ENCODE data around the gene SP110.

SP110 gene

GRCh38 chr2:230258483-230258882, 38.7 kb upstream of the SP110 start:
- POLR2A ChIA-PET = no interaction called here

GRCh38 chr2:230256733-230257332, 37.0 kb upstream of the SP110 start:
- Histone ChIP-seq H3K4me3 (ENCODE audit: low read depth, low read length) (no peak overlapping the region), H3K9me3 (ENCODE audit: control insufficient read depth, insufficient read depth, low read depth, low read length) (no peaks in the 10 kb centered on the region), H3K4me1 (ENCODE audit: control insufficient read depth, insufficient read depth, low read length) (no peaks in the 10 kb centered on the region), H3K27ac (ENCODE audit: extremely low read depth, low read depth, low read length) (no peak overlapping the region), H3K36me3 (ENCODE audit: control insufficient read depth in 2 of 2, insufficient read depth in 1 of 2, low read length in 2 of 2) (no peaks in the 10 kb centered on the region)
- ChIA-PET POLR2A (no interaction called here), CTCF (no interaction called here)
- no peak for TF ChIP-seq ZNF266 (tag by site-specific recombination; IDR thresholded peaks at IDR 0.05; ENCODE audit: low read depth)
- no peak for TF ChIP-seq ZFP3 (tag by site-specific recombination; IDR thresholded peaks at IDR 0.05; ENCODE audit: low read depth)
- TF ChIP-seq PBX3 (CRISPR knock-in tag; IDR thresholded peaks at IDR 0.05) = no peak
- no peak for TF ChIP-seq ZBTB26 (tag by site-specific recombination; optimal IDR thresholded peaks at IDR 0.05)
- no peak for TF ChIP-seq ZNF169 (tag by site-specific recombination; IDR thresholded peaks at IDR 0.05)
- no peak for TF ChIP-seq ZNF341 (tag by site-specific recombination; IDR thresholded peaks at IDR 0.05; ENCODE audit: low read depth)
- TF ChIP-seq REST (tag by site-specific recombination; IDR thresholded peaks at IDR 0.05) = no peak
- no peak for TF ChIP-seq FEZF1 (tag by site-specific recombination; IDR thresholded peaks at IDR 0.05)

More at GRCh38 chr2:230258483-230258882, 38.7 kb upstream of the SP110 start:
- H3K4me1 ChIP-seq (ENCODE audit: control insufficient read depth, insufficient read depth, low read length) = no peaks in the 10 kb centered on the region
- no peaks in the 10 kb centered on the region for H3K9me3 ChIP-seq (ENCODE audit: control insufficient read depth, insufficient read depth, low read depth, low read length)
- CTCF ChIA-PET = no interaction called here
- H3K4me3 ChIP-seq (ENCODE audit: low read depth, low read length) = no peak overlapping the region
- H3K36me3 ChIP-seq (ENCODE audit: control insufficient read depth in 2 of 2, insufficient read depth in 1 of 2, low read length in 2 of 2) = no peaks in the 10 kb centered on the region
- TF ChIP-seq ZSCAN16 (tag by site-specific recombination; IDR thresholded peaks at IDR 0.05) = no peak
- TF ChIP-seq ZNF777 (tag by site-specific recombination; IDR thresholded peaks at IDR 0.05; ENCODE audit: borderline replicate concordance) = no peak
- TF ChIP-seq ZNF658 (tag by site-specific recombination; IDR thresholded peaks at IDR 0.05) = no peak
- no peak for TF ChIP-seq ZBTB1 (tag by site-specific recombination; IDR thresholded peaks at IDR 0.05)
- no peak for TF ChIP-seq ZNF132 (tag by site-specific recombination; IDR thresholded peaks at IDR 0.05; ENCODE audit: borderline replicate concordance)
- TF ChIP-seq ZNF26 (tag by site-specific recombination; IDR thresholded peaks at IDR 0.05) = no peak
- TF ChIP-seq AEBP2 (tag by site-specific recombination; IDR thresholded peaks at IDR 0.05; ENCODE audit: borderline replicate concordance) = no peak
- TF ChIP-seq PRDM10 (tag by site-specific recombination; IDR thresholded peaks at IDR 0.05) = no peak
- H3K27ac ChIP-seq (ENCODE audit: extremely low read depth, low read depth, low read length) = no peak overlapping the region

All from HEK293 (cell line).